ENCODE measurements around the gene PSMD8.

PSMD8 gene

GRCh38 chr19:38333245-38333644 lies 41.1 kb upstream of the PSMD8 start:
- Histone ChIP-seq H2BK120ac (ENCODE audit: insufficient read depth, low read length, poor library complexity) (no peak overlapping the region), H3K14ac (ENCODE audit: low read length) (no peak overlapping the region), H3K23ac (ENCODE audit: low read length) (no peak overlapping the region), H2BK5ac (ENCODE audit: low read depth, low read length, poor library complexity) (no peak overlapping the region), H3K27me3 (ENCODE audit: insufficient read depth, low read length) (no peaks in the 10 kb centered on the region), H4K12ac (ENCODE audit: low read depth, low read length) (no peak overlapping the region), H3K4me3 (ENCODE audit: low read depth, low read length) (no peak overlapping the region), H3K18ac (ENCODE audit: low read length) (no peak overlapping the region), H2AFZ (ENCODE audit: insufficient read depth, low read length, poor library complexity) (no peak overlapping the region), H2AK5ac (ENCODE audit: low read length) (no peak overlapping the region), H3K79me1 (ENCODE audit: low read length) (peaks cover 9% of the 10 kb centered on the region), H3K79me2 (ENCODE audit: control insufficient read depth, insufficient read depth, low read length, poor library complexity) (peaks cover 2% of the 10 kb centered on the region), H4K91ac (ENCODE audit: low read depth, low read length) (no peak overlapping the region), H3K27ac (ENCODE audit: low read depth, low read length) (no peak overlapping the region), H3K4ac (ENCODE audit: low read depth, low read length) (no peak overlapping the region), H3K9ac (ENCODE audit: low read length) (no peak overlapping the region), H4K8ac (ENCODE audit: low read depth, low read length) (no peak overlapping the region), H3K4me2 (ENCODE audit: low read length) (no peak overlapping the region), H3K4me1 (ENCODE audit: control insufficient read depth in 1 of 2, insufficient read depth in 2 of 2, low read length in 2 of 2) (peaks cover 0 to 8% of the 10 kb centered on the region in 2 experiments), H3K36me3 (ENCODE audit: control insufficient read depth in 1 of 2, insufficient read depth in 2 of 2, low read length in 2 of 2) (peaks cover 0 to 4% of the 10 kb centered on the region in 2 experiments), H3K9me3 (ENCODE audit: insufficient read depth, low read depth, low read length) (peaks cover 5% of the 10 kb centered on the region), H2BK12ac (ENCODE audit: low read length) (no peak overlapping the region)
- no CpG with 5 or more reads among the region's 9 CpGs for WGBS (ENCODE audit: extremely low coverage, insufficient coverage, insufficient read length)
- DNase-seq: no peak

- Histone ChIP-seq H3K18ac (ENCODE audit: low read length) (peak overlapping the region; percentile 58), H2AFZ (ENCODE audit: insufficient read depth, low read length, poor library complexity) (peak overlapping the region; percentile 69)
Measured at GRCh38 chr19:38335949-38336637, 38.3 kb upstream of the PSMD8 start.

GRCh38 chr19:38336638-38337359 lies 37.6 kb upstream of the PSMD8 start:
- no CpG with 5 or more reads among the region's 41 CpGs for WGBS (ENCODE audit: extremely low coverage, insufficient coverage, insufficient read length)
- H3K4ac ChIP-seq (ENCODE audit: low read depth, low read length): peak overlapping the region; percentile 34
- DNase-seq: peak; percentile 93 to 94

More at GRCh38 chr19:38335949-38336637, 38.3 kb upstream of the PSMD8 start:
- H3K36me3 ChIP-seq (ENCODE audit: control insufficient read depth in 1 of 2, insufficient read depth in 2 of 2, low read length in 2 of 2): peaks cover 0 to 3% of the 10 kb centered on the region in 2 experiments
- no peaks in the 10 kb centered on the region for H3K27me3 ChIP-seq (ENCODE audit: insufficient read depth, low read length)
- H3K9ac ChIP-seq (ENCODE audit: low read length): no peak overlapping the region
- H4K91ac ChIP-seq (ENCODE audit: low read depth, low read length): peak overlapping the region; percentile 45
- peak overlapping the region; percentile 19 for H2BK120ac ChIP-seq (ENCODE audit: insufficient read depth, low read length, poor library complexity)
- DNase-seq: peak; percentile 95
- H3K4me1 ChIP-seq (ENCODE audit: control insufficient read depth in 1 of 2, insufficient read depth in 2 of 2, low read length in 2 of 2): peaks cover 3 to 11% of the 10 kb centered on the region in 2 experiments
- peaks cover 2% of the 10 kb centered on the region for H3K79me2 ChIP-seq (ENCODE audit: control insufficient read depth, insufficient read depth, low read length, poor library complexity)
- no peak overlapping the region for H3K23ac ChIP-seq (ENCODE audit: low read length)
- peak overlapping the region; percentile 73 for H4K8ac ChIP-seq (ENCODE audit: low read depth, low read length)
- peaks cover 10% of the 10 kb centered on the region for H3K9me3 ChIP-seq (ENCODE audit: insufficient read depth, low read depth, low read length)
- no peak overlapping the region for H2AK5ac ChIP-seq (ENCODE audit: low read length)
- peak overlapping the region; percentile 69 for H3K4me3 ChIP-seq (ENCODE audit: low read depth, low read length)
- peak overlapping the region; percentile 68 for H3K14ac ChIP-seq (ENCODE audit: low read length)
- H3K79me1 ChIP-seq (ENCODE audit: low read length): peaks cover 15% of the 10 kb centered on the region
- peak overlapping the region; percentile 45 for H2BK5ac ChIP-seq (ENCODE audit: low read depth, low read length, poor library complexity)
- peak overlapping the region; percentile 55 for H3K27ac ChIP-seq (ENCODE audit: low read depth, low read length)
- H2BK12ac ChIP-seq (ENCODE audit: low read length): no peak overlapping the region
- peak overlapping the region; percentile 2 for H4K12ac ChIP-seq (ENCODE audit: low read depth, low read length)
- H3K4me2 ChIP-seq (ENCODE audit: low read length): peak overlapping the region; percentile 70
- no CpG with 5 or more reads among the region's 52 CpGs for WGBS (ENCODE audit: extremely low coverage, insufficient coverage, insufficient read length)
- H3K4ac ChIP-seq (ENCODE audit: low read depth, low read length): peak overlapping the region; percentile 34

GRCh38 chr19:38337360-38337653 lies 37.1 kb upstream of the PSMD8 start:
- Histone ChIP-seq H3K23ac (ENCODE audit: low read length) (no peak overlapping the region), H3K36me3 (ENCODE audit: control insufficient read depth in 1 of 2, insufficient read depth in 2 of 2, low read length in 2 of 2) (peaks cover 0 to 3% of the 10 kb centered on the region in 2 experiments), H3K4ac (ENCODE audit: low read depth, low read length) (no peak overlapping the region), H3K27me3 (ENCODE audit: insufficient read depth, low read length) (no peaks in the 10 kb centered on the region), H2BK5ac (ENCODE audit: low read depth, low read length, poor library complexity) (peak overlapping the region; percentile 33), H3K4me2 (ENCODE audit: low read length) (peak overlapping the region; percentile 70), H3K79me1 (ENCODE audit: low read length) (peaks cover 15% of the 10 kb centered on the region), H2BK12ac (ENCODE audit: low read length) (peak overlapping the region; percentile 2), H3K14ac (ENCODE audit: low read length) (no peak overlapping the region), H3K18ac (ENCODE audit: low read length) (no peak overlapping the region), H4K12ac (ENCODE audit: low read depth, low read length) (no peak overlapping the region), H4K8ac (ENCODE audit: low read depth, low read length) (peak overlapping the region; percentile 15), H3K9ac (ENCODE audit: low read length) (no peak overlapping the region), H3K27ac (ENCODE audit: low read depth, low read length) (no peak overlapping the region), H3K9me3 (ENCODE audit: insufficient read depth, low read depth, low read length) (peaks cover 10% of the 10 kb centered on the region), H4K91ac (ENCODE audit: low read depth, low read length) (peak overlapping the region; percentile 29), H3K4me3 (ENCODE audit: low read depth, low read length) (peak overlapping the region; percentile 63), H2BK120ac (ENCODE audit: insufficient read depth, low read length, poor library complexity) (no peak overlapping the region), H2AK5ac (ENCODE audit: low read length) (peak overlapping the region; percentile 31), H3K79me2 (ENCODE audit: control insufficient read depth, insufficient read depth, low read length, poor library complexity) (peaks cover 2% of the 10 kb centered on the region), H2AFZ (ENCODE audit: insufficient read depth, low read length, poor library complexity) (no peak overlapping the region), H3K4me1 (ENCODE audit: control insufficient read depth in 1 of 2, insufficient read depth in 2 of 2, low read length in 2 of 2) (peaks cover 3 to 11% of the 10 kb centered on the region in 2 experiments)
- DNase-seq: no peak
- no CpG with 5 or more reads among the region's 10 CpGs for WGBS (ENCODE audit: extremely low coverage, insufficient coverage, insufficient read length)

More at GRCh38 chr19:38336638-38337359, 37.6 kb upstream of the PSMD8 start:
- Histone ChIP-seq H2BK12ac (ENCODE audit: low read length) (peak overlapping the region; percentile 2), H2BK120ac (ENCODE audit: insufficient read depth, low read length, poor library complexity) (no peak overlapping the region), H2BK5ac (ENCODE audit: low read depth, low read length, poor library complexity) (peak overlapping the region; percentile 45), H4K12ac (ENCODE audit: low read depth, low read length) (no peak overlapping the region), H4K8ac (ENCODE audit: low read depth, low read length) (peak overlapping the region; percentile 59), H3K27me3 (ENCODE audit: insufficient read depth, low read length) (no peaks in the 10 kb centered on the region), H3K9me3 (ENCODE audit: insufficient read depth, low read depth, low read length) (peaks cover 10% of the 10 kb centered on the region), H3K18ac (ENCODE audit: low read length) (peak overlapping the region; percentile 58), H3K14ac (ENCODE audit: low read length) (peak overlapping the region; percentile 68), H3K4me3 (ENCODE audit: low read depth, low read length) (peak overlapping the region; percentile 69), H3K23ac (ENCODE audit: low read length) (no peak overlapping the region), H3K79me1 (ENCODE audit: low read length) (peaks cover 15% of the 10 kb centered on the region), H3K4me2 (ENCODE audit: low read length) (peak overlapping the region; percentile 70), H3K79me2 (ENCODE audit: control insufficient read depth, insufficient read depth, low read length, poor library complexity) (peaks cover 2% of the 10 kb centered on the region), H2AFZ (ENCODE audit: insufficient read depth, low read length, poor library complexity) (peak overlapping the region; percentile 56), H3K4me1 (ENCODE audit: control insufficient read depth in 1 of 2, insufficient read depth in 2 of 2, low read length in 2 of 2) (peaks cover 3 to 11% of the 10 kb centered on the region in 2 experiments), H3K36me3 (ENCODE audit: control insufficient read depth in 1 of 2, insufficient read depth in 2 of 2, low read length in 2 of 2) (peaks cover 0 to 3% of the 10 kb centered on the region in 2 experiments), H4K91ac (ENCODE audit: low read depth, low read length) (peak overlapping the region; percentile 45), H3K9ac (ENCODE audit: low read length) (no peak overlapping the region), H2AK5ac (ENCODE audit: low read length) (peak overlapping the region; percentile 31), H3K27ac (ENCODE audit: low read depth, low read length) (peak overlapping the region; percentile 55)
